ENCODE measurements around the gene TCEANC2. TPM values are rescaled to one million over a fixed set of nuclear protein-coding genes. Genes with fewer than 3 reads are reported as not detected.
A peak's percentile ranks its signal among the peaks of the same experiment; 100 is the strongest.
"Not testable (repeated sequence)": the region's sequence is repeated elsewhere in the genome, so short reads cannot be mapped to it uniquely, and the experiment has no call there.

The TCEANC2 gene
- total RNA-seq, 2 donors from 2014 or later, result 3.4 to 4.4 TPM

DNA sequence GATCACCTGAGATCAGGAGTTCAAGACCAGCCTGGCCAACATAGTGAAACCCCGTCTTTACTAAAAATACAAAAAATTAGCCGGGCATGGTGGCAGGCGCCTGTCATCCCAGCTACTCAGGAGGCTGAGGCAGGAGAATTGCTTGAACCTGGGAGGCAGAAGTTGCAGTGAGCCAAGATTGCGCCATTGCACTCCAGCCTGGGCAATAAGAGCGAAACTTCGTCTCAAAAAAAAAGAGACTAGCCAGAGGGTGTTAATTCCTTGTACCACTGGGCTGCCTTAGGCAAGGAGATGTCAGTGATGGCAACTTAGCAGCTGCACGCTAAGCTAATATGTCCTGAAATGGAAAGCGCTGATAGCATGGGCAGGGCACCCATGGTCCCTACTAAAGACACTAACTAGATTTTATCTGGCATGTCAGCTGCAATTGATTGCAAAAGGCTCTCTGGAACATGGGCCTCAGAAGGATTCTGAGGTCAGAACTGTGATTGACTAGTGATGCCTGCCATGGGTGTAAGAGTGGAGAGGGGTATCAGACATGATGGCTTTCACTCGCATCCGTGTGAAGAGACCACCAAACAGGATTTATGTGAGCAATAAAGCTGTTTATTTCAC, 33.7 kb upstream of the TCEANC2 start:
- DNase-seq, ATAC-seq: not testable (repeated sequence)

DNA sequence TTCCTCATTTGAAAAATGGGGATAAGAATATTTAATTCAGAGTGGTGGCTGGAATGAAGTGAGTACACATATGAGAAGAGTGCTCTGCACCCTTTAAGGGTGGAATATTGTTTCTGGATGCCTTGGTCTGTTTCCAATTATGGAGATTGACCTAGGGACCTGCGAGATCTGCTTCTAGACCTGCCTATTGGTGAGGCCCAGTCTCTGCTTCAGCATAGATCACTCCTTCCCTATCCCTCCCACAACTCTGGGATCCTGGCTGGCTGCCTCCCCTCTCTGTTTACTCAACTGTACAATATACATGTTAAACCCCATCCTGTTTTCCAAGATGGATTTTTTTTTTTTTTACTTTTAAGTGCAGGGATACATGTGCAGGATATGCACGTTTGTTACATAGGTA, 29.1 kb upstream of the TCEANC2 start:
- intact Hi-C loops (cut with DNase I, micrococcal nuclease), result no loop called here
- ATAC-seq, result no peak
- no peak for DNase-seq

More for the DNA sequence above, 33.7 kb upstream of the TCEANC2 start:
- intact Hi-C loops (cut with DNase I, micrococcal nuclease), result not testable (repeated sequence)

DNA sequence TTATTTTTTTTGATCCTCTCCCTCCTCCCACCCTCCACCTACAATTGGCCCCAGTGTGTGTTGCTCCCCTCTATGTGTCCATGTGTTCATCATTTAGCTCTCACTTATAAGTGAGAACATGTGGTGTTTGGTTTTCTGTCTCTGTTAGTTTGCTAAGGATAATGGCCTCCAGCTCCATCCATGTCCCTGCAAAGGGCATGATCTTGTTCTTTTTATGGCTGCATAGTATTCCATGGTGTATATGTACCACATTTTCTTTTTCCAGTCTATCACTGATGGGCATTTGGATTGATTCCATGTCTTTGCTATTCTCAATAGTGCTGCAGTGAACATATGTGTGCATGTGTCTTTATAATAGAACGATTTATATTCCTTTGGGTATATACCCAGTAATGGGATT, 28.6 kb upstream of the TCEANC2 start:
- intact Hi-C loops (cut with DNase I, micrococcal nuclease); ATAC-seq: not testable (repeated sequence)

DNA sequence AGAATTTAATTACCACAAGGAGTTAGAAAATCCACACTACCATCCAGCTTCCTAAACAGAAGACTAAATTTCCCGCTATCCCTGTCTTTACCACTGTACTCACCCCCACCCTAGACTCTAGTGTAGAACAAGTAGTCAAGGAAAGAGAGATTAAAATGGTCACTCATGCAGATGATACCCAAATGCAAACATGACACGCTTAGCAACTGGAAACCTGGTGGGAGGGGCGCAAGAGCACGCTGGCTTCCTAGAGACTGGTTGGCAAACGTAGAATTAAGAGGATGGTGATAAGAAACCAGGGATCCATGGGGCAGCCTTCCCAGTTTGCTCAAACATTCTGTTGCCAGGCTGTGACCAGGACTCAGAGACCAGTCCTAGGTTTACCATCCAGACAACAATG, 25.6 kb upstream of the TCEANC2 start:
- intact Hi-C loops (cut with DNase I, micrococcal nuclease), result no loop called here
- peak; percentile 46 for ATAC-seq
- no peak for DNase-seq

More for the DNA sequence above, 28.6 kb upstream of the TCEANC2 start:
- not testable (repeated sequence) for DNase-seq

DNA sequence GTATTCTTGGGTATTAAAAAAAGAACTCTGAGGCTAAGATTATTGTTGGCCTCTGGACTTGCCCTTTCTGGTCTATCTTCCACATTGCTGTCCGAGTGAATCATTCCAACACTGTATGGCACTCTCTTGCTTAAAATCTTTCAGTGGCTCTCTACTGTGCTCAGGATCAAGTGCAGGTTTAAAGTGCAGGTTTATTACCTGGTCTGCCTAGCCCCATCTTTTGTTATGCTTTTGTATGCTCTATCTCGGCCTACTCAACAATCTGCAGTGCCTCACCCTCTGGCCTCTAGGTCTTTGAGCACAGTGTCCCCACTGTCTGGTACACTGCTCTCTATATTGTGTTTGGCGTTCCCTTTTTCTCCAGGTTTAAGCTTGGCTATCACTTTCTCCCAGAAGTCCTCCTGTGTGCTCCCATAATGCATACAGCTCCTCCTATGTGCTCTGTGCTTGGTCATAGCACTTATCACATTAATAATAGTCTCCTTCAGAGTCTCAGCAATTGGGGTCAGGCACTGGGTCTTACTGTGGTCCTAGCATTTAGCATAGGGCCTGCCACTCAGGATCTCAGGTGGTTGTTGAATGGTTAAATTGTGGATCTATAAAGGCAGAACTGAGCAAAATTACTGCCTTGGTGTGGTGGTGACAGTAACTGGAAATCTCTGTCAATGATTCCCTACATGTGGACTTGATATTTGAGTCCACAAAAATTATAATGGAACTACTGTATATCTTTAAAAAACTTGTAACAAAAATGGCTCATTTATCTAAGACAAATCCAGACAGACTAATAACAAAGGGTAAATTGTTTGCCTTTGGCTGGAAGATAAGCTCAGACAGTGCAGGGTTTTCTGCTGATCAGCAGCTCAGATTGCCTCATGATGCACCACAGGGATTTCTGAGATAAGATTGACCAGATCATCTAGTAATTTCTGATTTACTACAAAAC, 24.8 kb upstream of the TCEANC2 start:
- DNase-seq (no peak), ATAC-seq (peak; percentile 60)
- intact Hi-C loops (cut with DNase I, micrococcal nuclease), result no loop called here

DNA sequence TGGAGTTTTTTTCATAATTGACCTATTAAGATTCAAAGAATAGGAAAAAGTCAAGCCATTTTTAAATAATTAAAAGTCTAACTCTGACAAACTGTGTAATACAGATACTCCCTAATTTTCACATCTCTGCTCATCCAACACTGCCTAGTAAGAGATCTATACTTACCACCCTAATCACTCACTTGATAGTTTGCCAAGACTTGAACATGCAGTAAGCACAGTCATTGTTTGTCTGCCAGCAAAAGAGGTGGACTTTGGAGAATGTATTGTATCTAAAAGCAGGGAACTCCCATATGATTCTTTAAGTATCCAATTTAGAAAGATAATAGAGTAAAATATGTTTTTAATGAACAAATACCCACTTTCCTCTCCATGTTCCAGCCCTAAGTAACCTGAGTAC, 15.9 kb upstream of the TCEANC2 start:
- ATAC-seq, result no peak
- intact Hi-C loops (cut with DNase I, micrococcal nuclease), result loop anchor here in 1 of 2 donors (10.0 kb wide), 1 partner anchor 73 kb away; no protein-coding TSS in a partner anchor

DNA sequence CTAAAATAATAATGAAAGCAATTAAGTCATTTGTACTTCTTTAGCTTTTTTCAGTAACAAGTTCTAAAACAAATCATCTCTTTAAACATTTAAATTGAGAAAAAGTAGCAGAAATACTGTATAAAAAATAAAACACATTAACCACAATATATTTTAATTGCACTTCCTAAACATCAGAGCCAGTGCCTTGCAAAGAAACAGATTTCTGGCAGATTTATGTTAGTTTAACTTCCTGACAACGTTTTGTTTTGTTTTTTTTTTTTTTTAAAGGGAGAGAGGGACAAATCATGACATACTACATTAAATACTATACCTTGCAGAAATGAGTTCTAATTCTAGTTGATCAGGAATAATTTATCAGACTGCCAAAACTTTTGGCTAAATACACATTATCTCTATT, 11.6 kb upstream of the TCEANC2 start:
- DNase-seq (no peak), ATAC-seq (no peak)
- intact Hi-C loops (cut with DNase I, micrococcal nuclease), result loop anchor here in 1 of 2 donors (10.0 kb wide), 1 partner anchor 187 kb away; no protein-coding TSS in a partner anchor

More for the DNA sequence above, 15.9 kb upstream of the TCEANC2 start:
- no peak for DNase-seq

DNA sequence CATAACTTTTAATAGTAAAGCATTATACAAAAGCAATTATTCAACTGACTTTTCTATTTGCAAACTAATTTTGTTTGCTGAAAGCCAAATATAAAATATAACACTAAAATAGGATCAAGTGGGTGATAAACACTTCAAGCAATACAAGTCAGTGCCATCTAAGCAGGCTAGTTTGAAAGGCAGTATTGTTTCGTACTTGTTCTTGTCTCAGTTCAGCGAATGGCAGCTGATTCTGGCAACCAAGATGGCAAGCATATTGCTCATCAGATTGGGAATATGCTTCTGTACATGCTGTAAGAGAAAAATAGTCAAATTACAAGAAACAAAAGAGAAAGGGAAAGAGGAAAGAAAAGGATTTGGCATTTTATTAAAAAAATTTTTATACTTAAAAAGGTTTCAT, 7.9 kb upstream of the TCEANC2 start:
- ATAC-seq, result no peak
- no peak for DNase-seq
- intact Hi-C loops (cut with DNase I, micrococcal nuclease), result loop anchor here in 1 of 2 donors (10.0 kb wide), 1 partner anchor 191 kb away; no protein-coding TSS in a partner anchor

DNA sequence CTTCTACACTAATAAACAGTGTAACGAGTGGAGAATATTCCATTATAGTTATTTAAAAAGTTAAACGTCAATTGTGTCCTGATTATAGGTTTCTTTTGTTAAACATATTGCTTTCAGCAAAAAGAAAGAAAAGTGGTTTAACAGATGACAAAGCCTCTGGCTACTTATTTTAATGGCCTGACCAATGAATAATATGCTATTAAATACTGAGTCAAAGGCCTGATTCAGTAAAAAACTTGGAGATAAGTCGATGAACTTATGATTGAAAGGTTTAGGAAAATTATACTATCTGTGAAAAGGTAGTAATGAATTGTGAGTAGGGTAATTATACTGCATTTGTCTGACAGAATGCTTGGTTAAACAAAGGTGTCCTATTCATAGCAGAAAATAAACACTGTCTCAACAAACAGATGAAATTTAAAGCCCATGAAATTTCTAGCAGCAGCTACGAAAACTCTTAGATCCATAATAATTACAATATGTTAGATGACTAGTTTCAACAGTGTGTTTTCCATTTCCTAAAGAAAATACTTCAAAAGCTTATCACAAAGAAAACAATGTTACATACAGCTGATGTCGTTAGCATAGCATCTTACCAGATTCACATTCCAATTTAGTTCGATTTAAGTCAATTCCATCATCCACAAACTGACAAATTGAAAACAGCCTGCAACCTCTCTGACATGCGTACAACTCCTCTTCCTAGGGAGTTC, 6.6 kb upstream of the TCEANC2 start:
- ATAC-seq, result no peak
- intact Hi-C loops (cut with DNase I, micrococcal nuclease), result loop anchor here in 1 of 2 donors (10.0 kb wide), 1 partner anchor 192 kb away; no protein-coding TSS in a partner anchor
- no peak for DNase-seq

DNA sequence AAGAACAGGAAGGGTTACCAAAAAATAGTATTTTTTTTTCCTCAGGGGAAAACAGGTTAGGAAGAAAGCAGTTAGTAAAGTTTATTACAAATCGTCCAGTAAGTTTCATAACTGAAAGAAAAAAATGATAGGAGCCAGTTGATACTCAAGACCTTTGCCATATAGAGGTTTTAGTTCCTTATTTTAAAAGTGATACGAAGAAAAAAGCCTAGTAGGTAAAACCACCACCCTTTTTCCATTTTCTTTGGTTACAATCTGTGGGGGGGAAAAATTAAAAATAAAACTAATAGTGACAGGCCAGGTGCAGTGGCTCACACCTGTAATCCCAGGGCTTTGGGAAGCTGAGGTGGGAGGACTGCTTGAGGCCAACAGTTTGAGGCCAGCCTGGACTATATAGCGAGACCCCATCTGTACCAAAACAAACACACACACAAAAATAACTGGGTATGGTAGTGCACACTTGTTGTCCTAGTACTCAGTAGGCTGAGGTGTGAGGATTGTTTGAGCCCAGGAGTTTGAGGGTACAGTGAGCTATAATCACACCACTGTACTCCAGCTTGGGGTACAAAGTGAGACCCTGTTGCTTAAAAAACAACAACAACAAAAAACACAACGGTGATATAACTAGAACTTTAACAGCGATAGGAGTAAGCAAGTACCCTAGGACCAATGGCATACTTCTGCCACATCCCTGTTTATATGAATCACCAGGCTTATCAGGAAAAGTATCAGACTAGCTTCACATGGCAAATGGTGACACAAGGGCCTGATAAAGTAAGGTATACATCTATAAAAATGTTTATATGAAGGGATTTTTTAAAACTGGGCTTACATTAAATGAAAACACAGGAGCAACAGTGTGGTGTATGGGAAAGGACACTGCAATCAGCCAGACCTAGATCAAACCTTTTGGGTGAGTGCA, 5.8 kb upstream of the TCEANC2 start:
- intact Hi-C loops (cut with DNase I, micrococcal nuclease), result loop anchor here in 1 of 2 donors (10.0 kb wide), 1 partner anchor 193 kb away; no protein-coding TSS in a partner anchor
- ATAC-seq (no peak), DNase-seq (no peak)

DNA sequence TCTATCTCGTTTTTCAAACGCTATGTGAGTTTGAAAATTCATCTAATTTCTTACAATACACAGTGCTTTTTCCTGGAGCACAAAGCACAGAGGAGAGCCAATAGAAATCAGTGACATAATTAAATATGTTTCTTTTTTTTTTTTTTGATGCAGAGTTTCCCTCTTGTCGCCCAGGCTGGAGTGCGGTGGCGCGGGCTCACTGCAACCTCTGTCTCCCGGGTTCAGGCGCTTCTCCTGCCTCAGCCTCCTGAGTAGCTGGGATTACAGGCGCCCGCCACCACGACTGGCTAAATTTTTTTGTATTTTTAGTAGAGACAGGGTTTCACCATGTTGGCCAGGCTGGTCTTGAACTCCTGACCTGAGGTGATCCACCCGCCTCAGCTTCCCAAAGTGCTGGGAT, 3.0 kb upstream of the TCEANC2 start:
- intact Hi-C loops (cut with DNase I, micrococcal nuclease); DNase-seq; ATAC-seq: not testable (repeated sequence)

DNA sequence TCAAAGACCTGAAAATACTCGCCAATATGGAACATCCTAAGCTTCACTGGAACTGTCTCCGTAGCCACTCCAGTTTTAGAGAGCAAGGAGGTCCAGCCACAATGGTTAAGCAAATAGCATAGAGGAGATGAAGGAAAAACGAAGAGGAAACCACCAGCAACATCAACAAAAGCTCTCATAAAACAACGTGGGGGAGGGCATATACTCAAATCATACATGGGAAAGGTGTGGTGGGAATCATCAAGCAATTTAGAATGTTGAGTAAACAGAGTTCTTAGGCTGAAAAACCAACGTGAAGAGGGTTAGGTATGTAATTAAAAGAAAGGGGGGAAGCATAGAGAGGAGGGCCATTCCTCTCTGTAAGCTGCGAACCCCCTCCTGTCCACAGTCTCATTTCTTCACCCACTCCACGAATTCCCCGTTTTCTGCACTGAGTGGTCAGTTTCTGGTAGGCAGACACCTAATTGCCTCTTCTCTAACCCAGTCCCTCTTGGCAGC, 1.4 kb upstream of the TCEANC2 start:
- DNase-seq (no peak), ATAC-seq (peak; percentile 38)
- intact Hi-C loops (cut with DNase I, micrococcal nuclease), result no loop called here

DNA sequence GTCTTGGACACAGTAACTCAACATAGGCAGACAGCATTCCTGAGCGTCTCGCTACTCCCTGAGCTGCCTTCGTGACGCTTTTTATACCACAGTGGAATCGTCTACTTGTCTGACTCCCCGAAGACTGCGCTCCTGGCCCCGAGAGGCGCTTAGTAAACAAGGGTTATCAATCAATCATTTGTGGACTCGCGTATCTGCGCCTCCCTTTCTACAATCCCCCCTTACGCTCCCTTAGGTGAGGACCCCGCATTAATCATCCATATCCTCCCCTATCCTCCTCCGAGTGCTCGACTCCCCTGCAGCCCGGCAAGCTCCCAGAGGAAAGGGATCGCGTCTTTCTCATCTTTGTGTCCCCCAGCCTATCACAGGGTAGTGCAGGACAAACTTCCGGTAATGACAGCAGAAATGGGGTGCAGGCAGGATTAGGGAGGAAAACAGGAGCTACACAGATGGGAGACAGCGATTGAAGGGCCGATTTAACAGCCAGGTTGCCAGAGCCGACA, 926 bp upstream of the TCEANC2 start:
- intact Hi-C loops (cut with DNase I, micrococcal nuclease), result no loop called here
- DNase-seq, result peak; percentile 36 to 48
- ATAC-seq, result peak; percentile 28

DNA sequence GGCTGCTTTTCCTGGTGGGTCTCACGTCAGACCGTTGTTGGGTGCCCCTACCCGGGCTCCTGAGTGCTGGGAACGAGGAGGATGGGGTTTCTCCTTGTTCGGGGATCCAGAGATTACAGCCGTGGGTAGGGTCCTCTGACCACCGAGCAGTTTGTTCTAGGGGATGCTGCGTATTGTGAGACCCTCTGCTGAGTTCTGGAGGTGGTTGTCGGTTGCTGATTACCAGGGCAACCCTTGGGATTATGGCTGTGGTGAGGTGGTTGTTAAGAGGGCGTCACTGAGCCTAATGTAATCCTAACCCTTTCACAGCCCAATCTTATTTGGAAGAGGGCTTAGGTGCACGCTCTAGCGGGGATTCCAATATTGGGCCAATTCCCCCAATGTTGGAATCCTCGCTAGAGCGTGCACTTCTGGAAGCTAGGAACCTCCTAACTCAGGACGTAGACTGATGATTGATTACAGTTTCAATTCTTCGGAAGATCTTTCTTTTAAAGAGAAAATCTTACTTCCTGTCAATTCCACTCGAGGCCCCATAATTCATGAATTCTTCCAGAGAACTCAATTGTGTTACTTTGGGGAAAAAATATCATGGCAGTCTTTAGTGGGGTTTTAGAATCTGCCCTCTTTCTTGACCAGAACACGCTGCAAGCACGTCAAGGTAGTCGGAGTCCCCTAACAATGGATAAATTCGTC, 483 bp downstream of the TCEANC2 start:
- DNase-seq (no peak), ATAC-seq (peak; percentile 1)
- intact Hi-C loops (cut with DNase I, micrococcal nuclease), result no loop called here

DNA sequence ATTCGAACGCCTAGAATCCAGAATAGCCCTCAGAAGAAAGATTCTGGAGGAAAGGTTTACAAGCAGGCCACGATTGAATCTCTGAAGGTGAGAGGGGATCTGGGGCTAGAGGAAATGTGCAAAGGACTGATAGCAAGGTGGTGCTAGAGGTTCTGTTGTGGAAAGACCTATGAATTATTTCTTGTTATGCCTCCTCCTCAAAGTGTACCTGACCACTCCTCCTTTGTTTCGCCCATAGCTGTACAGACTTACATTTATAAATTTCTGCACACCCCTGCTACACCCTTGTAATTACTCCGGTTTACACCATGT, 986 bp downstream of the TCEANC2 start:
- no peak for ATAC-seq
- intact Hi-C loops (cut with DNase I, micrococcal nuclease), result no loop called here
- no peak for DNase-seq

DNA sequence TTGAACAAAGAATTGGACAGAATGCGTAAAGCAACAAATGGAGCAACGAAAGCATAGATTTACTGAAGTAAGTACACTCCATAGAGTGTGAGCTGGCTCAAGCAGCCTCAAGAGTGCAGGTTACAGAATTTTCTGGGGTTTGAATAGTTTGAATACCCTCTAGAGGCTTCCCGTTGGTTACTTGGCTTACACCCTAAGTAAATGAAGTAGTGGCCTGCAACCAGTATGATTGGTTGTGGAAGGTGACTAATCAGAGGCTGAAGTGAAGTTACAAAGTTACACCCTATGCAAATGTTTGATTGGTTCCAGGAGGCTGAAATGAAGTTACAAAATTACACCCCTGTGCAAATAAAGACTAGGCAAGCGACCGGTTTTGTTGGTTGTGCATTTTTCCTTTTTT, 10.9 kb downstream of the TCEANC2 start:
- intact Hi-C loops (cut with DNase I, micrococcal nuclease), result no loop called here

DNA sequence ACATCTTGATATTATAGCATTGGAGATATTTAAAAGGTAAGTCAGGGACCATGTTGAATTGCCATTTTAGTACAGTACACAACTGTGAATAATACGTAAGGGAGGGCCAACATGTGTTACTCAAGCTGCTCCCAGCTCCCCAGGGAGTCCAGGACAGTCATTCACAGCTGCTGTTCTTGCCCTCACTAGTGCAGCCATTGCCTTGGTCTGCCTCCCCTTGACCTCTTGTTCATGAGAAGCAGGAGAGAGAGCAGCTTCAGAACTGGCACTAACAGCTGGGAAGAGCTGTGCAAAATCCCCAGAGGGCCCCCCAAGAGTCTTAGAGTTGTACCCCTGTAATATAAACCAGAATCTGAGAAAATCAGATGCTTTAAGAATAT, 16.4 kb downstream of the TCEANC2 start:
- peak; percentile 19 for ATAC-seq
- intact Hi-C loops (cut with DNase I, micrococcal nuclease), result no loop called here

More for the DNA sequence above, 10.9 kb downstream of the TCEANC2 start:
- no peak for DNase-seq
- no peak for ATAC-seq

More for the DNA sequence above, 16.4 kb downstream of the TCEANC2 start:
- no peak for DNase-seq
